GM18861 (cell line): ENCODE measurements around the gene SWSAP1.
"Not testable (repeated sequence)": the region's sequence is repeated elsewhere in the genome, so short reads cannot be mapped to it uniquely, and the experiment has no call there.

Source experiments
- ATAC-seq: cut with Tn5 transposase; IDR thresholded peaks from one replicate; pipeline ENCODE4 v1.9.1; 2021; ENCODE audit not compliant: unreplicated experiment

SWSAP1 gene

GRCh38 chr19:11378319-11379189 lies 4.1 kb downstream of the SWSAP1 start:
- ATAC-seq = no peak

DNA sequence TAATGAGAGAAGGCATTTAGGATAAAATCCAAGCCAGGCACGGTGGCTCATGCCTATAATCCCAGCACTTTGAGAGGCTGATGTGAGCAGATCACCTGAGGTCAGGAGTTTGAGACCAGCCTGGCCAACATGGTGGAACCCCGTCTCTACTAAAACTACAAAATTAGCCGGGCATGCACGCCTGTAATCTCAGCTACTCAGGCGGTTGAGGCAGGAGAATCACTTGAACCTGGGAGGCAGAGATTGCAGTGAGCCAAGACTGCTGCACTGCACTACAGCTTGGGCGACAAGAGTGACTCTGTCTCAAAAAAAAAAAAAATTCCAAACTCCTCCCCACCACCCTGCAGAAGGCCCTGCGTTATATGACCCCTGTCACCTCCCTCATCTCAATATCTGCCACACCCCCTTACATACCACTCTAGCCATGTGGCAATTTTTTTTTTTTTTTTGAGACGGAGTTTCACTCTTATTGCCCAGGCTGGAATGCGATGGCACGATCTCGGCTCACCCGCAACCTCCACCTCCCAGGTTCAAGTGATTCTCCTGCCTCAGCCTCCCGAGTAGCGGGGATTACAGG lies 4.9 kb downstream of the SWSAP1 start:
- not testable (repeated sequence) for ATAC-seq

DNA sequence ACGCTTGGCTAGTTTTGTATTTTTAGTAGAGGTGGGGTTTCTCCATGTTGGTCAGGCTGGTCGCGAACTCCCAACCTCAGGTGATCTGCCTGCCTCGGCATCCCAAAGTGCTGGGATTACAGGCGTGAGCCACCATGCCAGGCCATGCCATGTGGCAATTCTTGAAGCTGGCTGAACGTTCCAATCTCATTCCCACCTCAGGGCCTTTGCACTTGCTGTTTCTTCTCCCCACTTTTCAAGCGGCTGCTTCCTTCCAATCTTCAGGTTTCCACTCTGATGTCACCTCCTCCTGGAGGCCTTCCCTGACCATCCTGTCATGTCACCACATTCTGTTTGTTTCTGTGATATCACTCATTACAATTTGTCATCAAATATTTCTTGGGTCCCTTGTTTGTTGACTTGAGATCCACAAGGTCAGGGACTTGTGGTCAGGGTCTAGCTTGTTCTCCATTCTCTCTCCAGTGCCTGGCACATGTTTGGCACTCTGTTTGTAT lies 5.4 kb downstream of the SWSAP1 start:
- ATAC-seq = no peak

DNA sequence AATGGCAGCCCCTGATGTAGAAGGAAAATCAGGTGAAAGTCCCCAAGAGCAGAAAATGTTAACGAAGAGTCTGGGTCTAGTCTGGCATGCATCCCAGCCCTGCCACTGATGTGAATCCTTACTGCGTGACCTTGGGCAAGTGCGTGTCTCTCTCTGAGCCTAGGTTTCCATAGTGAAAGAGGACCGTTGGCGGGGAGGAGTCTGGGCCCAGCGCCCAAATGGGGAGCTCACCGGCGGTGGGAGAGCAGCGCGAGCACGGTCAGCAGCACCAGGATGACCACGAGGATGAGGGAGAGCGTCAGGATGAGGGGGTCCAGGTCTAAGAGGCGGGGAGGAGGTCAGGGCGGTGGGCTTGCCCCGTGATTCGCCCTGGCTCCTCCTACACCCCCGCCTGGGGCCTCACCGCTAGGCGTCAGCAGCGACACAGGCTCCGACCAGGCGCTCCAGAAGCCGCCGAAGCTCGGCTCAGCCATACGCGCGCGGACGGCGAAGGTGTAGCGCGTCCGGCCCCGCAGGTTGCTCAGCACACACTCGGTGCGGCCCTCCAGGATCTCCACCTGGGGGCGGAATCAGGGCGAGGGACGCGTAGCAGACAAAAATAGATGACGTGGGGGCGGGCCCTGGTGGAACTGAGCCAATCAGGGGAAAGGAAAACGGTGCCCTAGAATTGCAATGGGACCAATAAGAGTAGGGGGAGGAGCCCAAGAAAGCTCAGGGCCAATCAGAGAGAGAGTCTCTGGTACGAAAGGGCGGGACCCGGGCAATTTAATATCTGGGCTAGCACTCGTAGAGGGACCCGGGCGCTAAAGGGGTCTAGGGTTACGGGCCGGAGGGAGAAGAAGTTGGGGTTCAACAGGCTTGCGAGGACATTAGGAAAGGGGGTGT lies 6.4 kb downstream of the SWSAP1 start:
- ATAC-seq = peak; percentile 60

GRCh38 chr19:11382898-11383705 lies 8.6 kb downstream of the SWSAP1 start:
- ATAC-seq = no peak

DNA sequence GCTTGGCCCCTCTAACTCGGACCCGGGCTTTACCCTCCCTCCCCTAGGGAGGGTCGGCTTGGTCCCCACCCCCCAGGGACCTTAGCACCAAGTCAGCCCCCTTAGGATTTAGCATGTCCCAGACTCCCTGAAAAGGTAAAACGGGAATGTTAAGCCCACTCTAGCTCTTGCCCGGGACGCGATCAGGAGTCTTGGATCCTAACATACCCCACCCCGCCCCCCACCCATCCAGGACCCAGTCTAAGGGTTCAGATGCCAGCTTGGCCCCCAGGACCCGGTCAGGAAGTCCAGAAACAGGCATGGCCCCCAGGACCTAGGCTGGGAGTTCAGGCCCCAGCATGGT lies 9.2 kb downstream of the SWSAP1 start:
- no peak for ATAC-seq

GRCh38 chr19:11384778-11385129 lies 10.3 kb downstream of the SWSAP1 start:
- ATAC-seq = no peak

GRCh38 chr19:11387162-11388034 lies 12.9 kb downstream of the SWSAP1 start:
- no peak for ATAC-seq

DNA sequence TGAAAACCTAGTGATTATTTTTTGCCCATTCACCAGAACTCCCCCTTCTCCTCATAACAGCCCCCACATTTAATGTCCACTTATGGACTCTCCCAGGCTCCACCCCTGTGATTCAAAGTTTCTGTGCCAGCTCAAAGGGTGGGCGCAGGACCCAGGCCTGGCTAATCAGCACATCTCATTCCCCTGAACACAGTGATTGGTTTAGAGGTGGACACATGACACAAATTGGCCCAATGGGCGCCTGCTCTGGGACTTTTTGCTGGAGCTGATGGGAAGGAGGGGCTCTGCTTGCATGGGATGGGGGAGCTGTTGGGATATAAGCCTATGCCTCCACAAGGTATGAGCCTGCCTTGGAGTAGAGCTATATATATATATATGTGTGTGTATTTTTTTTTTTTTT lies 15.9 kb downstream of the SWSAP1 start:
- no peak for ATAC-seq

DNA sequence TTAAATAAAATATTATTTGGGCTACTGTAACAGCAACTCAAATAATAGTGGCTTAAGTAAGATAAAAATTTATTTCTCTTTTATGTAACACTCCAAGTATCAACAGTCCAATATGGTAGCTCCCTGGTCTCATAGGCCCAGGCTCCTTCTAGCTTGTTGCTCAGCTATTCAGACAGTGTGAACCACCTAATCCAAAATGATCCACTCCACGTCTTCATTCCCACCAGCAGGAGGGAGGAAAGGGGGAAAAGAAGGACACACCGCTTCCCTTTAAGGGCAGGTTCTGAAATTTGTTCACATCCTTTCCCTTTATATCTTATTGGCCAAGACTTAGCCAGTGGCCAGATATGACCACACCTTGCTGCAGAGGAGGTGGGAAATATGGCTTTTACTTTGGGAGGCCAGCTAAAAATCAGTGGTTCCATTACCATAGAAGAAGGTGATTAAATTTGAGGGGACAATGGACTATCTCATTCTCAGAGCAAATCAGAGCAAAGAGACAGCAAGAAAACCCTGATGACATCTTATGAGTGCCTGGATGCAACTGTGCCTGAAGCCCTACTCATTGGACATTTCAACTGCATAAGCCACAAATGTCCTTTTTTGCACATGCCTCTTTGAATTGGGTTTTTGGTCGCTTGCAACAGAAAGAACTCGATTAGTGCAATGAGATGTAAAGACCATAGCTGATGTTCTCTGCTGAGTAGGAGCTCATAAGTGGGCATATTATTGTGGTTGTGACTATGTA lies 16.6 kb downstream of the SWSAP1 start:
- ATAC-seq = no peak

DNA sequence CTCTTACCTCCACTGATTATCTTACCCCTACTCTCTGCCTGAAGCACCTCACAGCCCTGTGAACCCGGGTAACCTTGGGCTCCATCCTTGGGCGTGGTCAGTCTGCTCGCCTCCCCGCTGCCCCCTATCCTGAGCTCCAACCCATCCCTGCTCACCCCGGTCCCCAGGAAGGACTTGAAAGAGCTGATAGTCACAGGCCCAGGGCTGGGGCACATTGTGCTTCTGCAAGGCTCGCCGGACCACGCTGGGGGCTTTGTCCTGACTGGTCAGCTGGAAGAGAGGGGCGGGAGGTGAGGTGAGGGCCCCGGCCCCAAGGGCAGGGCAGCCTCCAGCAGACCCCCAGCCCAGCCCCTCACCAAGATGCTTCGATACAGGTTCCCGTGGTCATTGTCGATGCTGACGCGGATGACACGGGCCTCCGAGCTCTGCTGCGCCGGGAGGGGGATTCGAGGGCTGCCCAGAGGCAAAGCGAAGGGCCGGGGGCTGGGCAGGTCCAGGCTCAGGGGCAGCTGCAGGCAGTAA lies 22.7 kb downstream of the SWSAP1 start:
- no peak for ATAC-seq

DNA sequence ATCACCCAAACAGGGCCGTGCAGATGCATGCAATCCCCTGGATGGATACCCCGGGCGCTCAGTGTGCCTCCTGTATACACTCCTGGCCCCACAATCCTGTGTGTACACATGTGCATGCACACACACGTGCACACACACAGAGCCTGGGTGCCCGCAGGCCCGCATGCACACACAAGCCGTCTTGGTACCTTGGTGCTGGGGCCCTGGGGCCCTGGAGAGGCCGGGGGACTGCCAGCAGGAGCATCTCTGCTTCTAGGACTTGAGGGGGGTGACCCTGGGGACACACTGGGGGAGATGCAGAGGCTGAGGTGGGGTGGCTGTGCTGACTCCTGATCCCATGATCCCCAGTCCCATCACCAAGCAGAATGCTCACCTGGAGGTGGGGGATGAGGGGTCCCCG lies 25.2 kb downstream of the SWSAP1 start:
- ATAC-seq = no peak

DNA sequence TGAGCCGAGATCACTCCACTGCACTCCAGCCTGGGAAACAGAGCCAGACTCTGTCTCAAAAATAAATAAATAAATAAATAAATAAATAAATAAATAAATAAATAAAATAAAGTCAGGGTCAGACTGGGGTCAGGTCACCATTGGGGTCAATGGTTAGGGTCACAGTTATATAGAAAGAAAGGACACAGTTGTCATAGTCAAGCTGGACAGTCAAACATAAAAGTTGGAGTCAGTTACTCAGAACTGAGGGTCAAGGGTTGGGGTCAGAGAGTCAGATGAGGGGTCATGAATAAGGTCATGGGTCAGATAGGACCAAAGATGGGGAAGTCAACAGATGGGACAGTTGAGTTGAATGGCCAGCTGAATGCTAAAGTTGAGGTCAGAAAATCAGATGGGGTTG lies 26.3 kb downstream of the SWSAP1 start:
- ATAC-seq = no peak

DNA sequence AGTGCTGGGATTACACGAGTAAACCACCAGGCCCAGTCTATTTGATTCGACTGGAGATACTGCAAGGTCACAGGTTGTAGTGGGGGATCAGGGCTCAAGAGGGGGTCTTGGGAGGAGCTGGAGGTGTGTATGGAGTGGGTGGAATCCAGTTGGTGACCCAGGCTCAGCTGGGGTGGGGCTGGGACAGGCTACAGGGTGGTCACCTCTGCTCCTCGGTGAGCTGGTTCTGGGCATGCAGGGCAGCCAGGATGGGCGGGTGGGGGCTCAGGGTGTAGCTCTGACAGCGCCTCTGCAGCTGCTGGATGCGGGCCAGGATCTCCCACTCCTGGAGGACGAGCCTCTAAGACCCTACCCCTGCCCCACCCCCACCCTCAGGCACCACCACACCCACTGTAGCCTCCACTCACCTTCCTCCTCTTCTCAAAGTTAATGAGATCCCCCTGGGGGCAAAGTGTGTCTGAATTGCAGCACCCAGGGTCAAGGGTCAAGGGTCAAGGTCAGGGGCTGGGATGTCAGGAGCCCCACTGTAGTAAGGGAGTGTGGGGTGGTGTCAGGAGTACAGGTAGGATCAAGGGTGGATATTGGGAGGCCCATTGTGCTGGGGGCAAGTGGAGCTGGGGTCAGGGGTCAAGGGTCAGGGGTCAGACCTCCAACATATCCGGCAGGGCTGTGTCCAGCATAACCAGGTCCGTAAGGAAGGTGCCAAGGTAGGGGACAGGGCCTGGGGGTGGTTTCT lies 27.5 kb downstream of the SWSAP1 start:
- ATAC-seq = no peak

DNA sequence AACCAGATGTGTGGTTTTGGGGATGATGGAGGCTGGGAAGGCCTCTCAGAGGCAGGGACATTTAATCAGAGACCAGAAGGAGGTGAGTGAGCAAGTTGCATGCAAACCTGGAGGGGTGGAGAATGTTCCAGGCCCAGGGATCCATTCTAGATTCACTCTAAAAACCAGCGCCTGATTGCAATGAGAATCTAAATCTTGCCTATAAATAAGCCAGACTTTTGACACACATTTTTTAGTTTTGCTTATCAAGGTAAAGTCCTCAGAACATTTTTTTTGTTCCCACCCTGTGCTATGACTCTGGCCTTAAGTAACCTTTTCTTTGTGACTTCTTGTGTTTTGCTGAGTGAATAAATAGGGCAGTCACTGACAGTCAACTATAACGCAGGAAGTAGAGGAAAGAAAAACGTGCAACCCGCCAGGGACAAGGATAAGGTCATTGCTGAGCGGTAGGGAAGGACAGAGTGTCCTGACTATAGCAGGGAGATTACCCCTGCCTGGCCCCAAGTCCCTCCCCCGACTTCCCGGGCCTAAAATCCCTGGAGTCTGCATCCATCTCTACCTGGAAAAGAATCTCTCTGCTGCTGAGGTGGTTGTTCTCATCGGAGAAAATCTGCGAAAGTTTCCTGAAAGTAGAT lies 30.2 kb downstream of the SWSAP1 start:
- no peak for ATAC-seq

GRCh38 chr19:11405846-11406643 lies 31.6 kb downstream of the SWSAP1 start:
- no peak for ATAC-seq

GRCh38 chr19:11406703-11407236 lies 32.3 kb downstream of the SWSAP1 start:
- not testable (repeated sequence) for ATAC-seq
